ENCODE measurements around the gene USP8.

DNA sequence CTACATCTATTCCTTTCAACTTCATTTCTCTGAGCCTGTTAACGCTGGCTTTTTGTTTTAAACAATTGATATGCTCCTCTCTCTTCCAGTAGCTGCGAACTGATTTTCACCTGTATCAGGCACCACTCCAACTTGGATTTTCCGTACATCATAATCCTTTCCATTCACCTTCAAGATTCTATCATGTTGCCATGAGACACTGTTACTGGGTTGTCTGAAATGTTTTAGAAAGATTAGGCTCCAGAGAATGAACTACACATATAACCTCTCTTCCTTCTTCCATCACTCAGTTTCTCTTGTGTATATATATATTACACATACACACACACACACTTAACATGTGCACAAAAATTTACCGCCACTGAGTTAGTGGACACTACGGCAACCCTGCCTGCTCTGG, 122.4 kb downstream of the USP8 start, which contains the start of gene USP50:
- TF ChIP-seq, protein P1, sequence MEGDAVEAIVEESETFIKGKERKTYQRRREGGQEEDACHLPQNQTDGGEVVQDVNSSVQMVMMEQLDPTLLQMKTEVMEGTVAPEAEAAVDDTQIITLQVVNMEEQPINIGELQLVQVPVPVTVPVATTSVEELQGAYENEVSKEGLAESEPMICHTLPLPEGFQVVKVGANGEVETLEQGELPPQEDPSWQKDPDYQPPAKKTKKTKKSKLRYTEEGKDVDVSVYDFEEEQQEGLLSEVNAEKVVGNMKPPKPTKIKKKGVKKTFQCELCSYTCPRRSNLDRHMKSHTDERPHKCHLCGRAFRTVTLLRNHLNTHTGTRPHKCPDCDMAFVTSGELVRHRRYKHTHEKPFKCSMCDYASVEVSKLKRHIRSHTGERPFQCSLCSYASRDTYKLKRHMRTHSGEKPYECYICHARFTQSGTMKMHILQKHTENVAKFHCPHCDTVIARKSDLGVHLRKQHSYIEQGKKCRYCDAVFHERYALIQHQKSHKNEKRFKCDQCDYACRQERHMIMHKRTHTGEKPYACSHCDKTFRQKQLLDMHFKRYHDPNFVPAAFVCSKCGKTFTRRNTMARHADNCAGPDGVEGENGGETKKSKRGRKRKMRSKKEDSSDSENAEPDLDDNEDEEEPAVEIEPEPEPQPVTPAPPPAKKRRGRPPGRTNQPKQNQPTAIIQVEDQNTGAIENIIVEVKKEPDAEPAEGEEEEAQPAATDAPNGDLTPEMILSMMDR (IDR thresholded peaks at IDR 0.05; ENCODE audit: low read depth, low read length), result no peak
- no peak for TF ChIP-seq EZH2phosphoT487 (IDR thresholded peaks at IDR 0.05; ENCODE audit: low read depth)
